Heart right ventricle (tissue), 16 donors: Measurements from ENCODE around the gene PRR7. TPM values are rescaled to one million over a fixed set of nuclear protein-coding genes. Genes with fewer than 3 reads are reported as not detected.
A peak's percentile ranks its signal among the peaks of the same experiment; 100 is the strongest.

Experiments used
- ATAC-seq, 8 donors: fragments of 200-7000 bp; cut with Tn5 transposase; one replicate each; pipeline ENCODE4 v1.9.1; 2020; ENCODE audit warnings: mild to moderate bottlenecking in 8 of 8, moderate library complexity in 8 of 8, moderate number of reproducible peaks in 1 of 8
- DNase-seq, 2 donors: peaks; one replicate each; pipeline ENCODE4 v3.0.0-alpha.2; 2020
- H3K27ac ChIP-seq, 10 donors: fragments of 200-600 bp; sonication (generic) in 2 of 10; one replicate each; pipeline versions ENCODE4 v1.5.0 to v1.8.0; 2020 to 2022; ENCODE audit warnings: mild to moderate bottlenecking in 3 of 10
- H3K27me3 ChIP-seq, 7 donors: fragments of 200-600 bp; one replicate each; pipeline ENCODE4 v1.8.0; 2021 to 2022; ENCODE audit warnings: mild to moderate bottlenecking in 2 of 7
- H3K36me3 ChIP-seq, 9 donors: fragments of 200-600 bp; sonication (generic) in 1 of 9; one replicate each; pipeline versions ENCODE4 v1.5.0 to v1.8.0; 2020 to 2022; ENCODE audit warnings: mild to moderate bottlenecking in 2 of 9
- H3K4me1 ChIP-seq, 9 donors: fragments of 200-600 bp; sonication (generic) in 1 of 9; one replicate each; pipeline versions ENCODE4 v1.5.0 to v1.8.0; 2020 to 2022; ENCODE audit warnings: mild to moderate bottlenecking in 4 of 9
- H3K4me3 ChIP-seq, 10 donors: fragments of 200-600 bp; sonication (generic) in 2 of 10; one replicate each; pipeline versions ENCODE4 v1.5.0 to v1.8.0; 2020 to 2022; ENCODE audit warnings: mild to moderate bottlenecking in 7 of 10, moderate library complexity in 2 of 10
- H3K9me3 ChIP-seq, 11 donors: fragments of 200-600 bp in 10 of 11; sonication (generic) in 2 of 11; one replicate each; pipeline versions ENCODE4 v1.5.0 to v1.8.0; 2013 to 2022; ENCODE audit warnings: mild to moderate bottlenecking in 2 of 11, control low read depth in 1 of 11, moderate library complexity in 1 of 11
- CTCF ChIP-seq, 9 donors: fragments of 200-600 bp; sonication (generic) in 2 of 9; IDR thresholded peaks; one replicate each; pipeline versions ENCODE4 v1.5.0 to v1.8.0; 2021 to 2022; ENCODE audit warnings: antibody characterized with exemption in 9 of 9, mild to moderate bottlenecking in 5 of 9, moderate library complexity in 1 of 9
- whole genome bisulfite sequencing, 2 donors: extraction: QIAGEN DNeasy Blood & Tissue Kit; methylation state at CpG; one replicate each; pipeline ENCODE4 v1.1.7; 2013; ENCODE audit warnings: inconsistent platforms in 1 of 2; 5-methylcytosine and 5-hydroxymethylcytosine counted together
- intact Hi-C, 10 donors: fragments of 100-400 bp; cut with DNase I; formaldehyde crosslinking; loops; one replicate each; pipeline versions ENCODE4 v1.11.1 to v1.14.2; 2022
- polyA plus RNA-seq, 2 donors: library from polyadenylated mRNA; stranded (reverse); fragments of 200-250 nt; gene quantifications; one replicate each; pipeline ENCODE4 v1.2.3, GENCODE V29; 2013
- total RNA-seq, 10 donors: library from RNA; stranded (reverse); fragmentation: NEBNext Ultra II Directional in 3 of 10; extraction: Animal tissue kit (Norgen Biotek cat#: 25700) in 3 of 10; gene quantifications; one replicate each; pipeline versions ENCODE4 v1.2.1 to v1.2.4, GENCODE V29; 2021 to 2023
- donor health status: Arrhythmogenic right ventricular cardiomyopathy.
- donor health status: ischemic (EF 13 %, LVEDD 7.1; RV severe dilation, severe dysfunction).
- donor health status: healthy with polysubstance abuse.
- donor health status: DM: no; HTN: yes; CAD: no.
- donor health status: DM: no; HTN: no; CAD: no.
- donor health status: ischemic (EF 25% LVEDD 6.9; RV normal size, moderate dysfunction).
- donor health status: ischemic (EF 25% LVEDD 5.7; RV mildly dilated, moderate dysfunction).
- donor health status: healthy.
- donor health status: DM: yes; HTN: yes; CAD: no.
- donor health status: Ischemic cardiomyopathy.
- donor health status: ischemic (EF 35%, LVEDD 5.7; RV mildly dilated, moderate dysfunction).
- donor health status: nonischemic (EF 11% LVEDD 7.7; RV severe dilation, severe dysfunction).
- donor health status: DM: yes; HTN: yes; CAD: no.
- donor health status: PGD.
- donor health status: ischemic (EF 29% LVEDD 5.4; RV normal size, mild dysfunction).
- donor health status: nonischemic (EF 23%, LVEDD 6.1; RV moderate dilation, normal function).

PRR7 gene
- total and polyA plus RNA-seq, 12 donors, result 0.97 to 2.9 (median 2.0) TPM

GRCh38 chr5:177470759-177471536 is 24.3 kb downstream of the PRR7 start:
- ATAC-seq, result no peak
- DNase-seq, result no peak
- intact Hi-C loops, result no loop called here
- peak overlapping the region in 3 of 10 donors; percentile 54 to 71 (median 69) for H3K4me3 ChIP-seq
- peaks cover 0 to 25% (median 14%) of the 10 kb centered on the region in 9 donors for H3K36me3 ChIP-seq
- no peak for TF ChIP-seq CTCF (IDR thresholded peaks at IDR 0.05)
- peak overlapping the region; percentile 12 to 93 (median 86) for H3K27ac ChIP-seq
- no peaks in the 10 kb centered on the region for H3K9me3 ChIP-seq
- WGBS, 2 donors, result 83 to 86% methylated on average over 10 of the region's 10 CpGs
- peaks cover 26 to 56% (median 45%) of the 10 kb centered on the region in 9 donors for H3K4me1 ChIP-seq
- H3K27me3 ChIP-seq, result peaks cover 0 to 47% (median 14%) of the 10 kb centered on the region in 7 donors

- intact Hi-C loops, result no loop called here
- peaks cover 26 to 62% (median 45%) of the 10 kb centered on the region in 9 donors for H3K4me1 ChIP-seq
These were observed 25.2 kb downstream of the PRR7 start for GRCh38 chr5:177471610-177472356.

GRCh38 chr5:177472460-177473442 is 26.1 kb downstream of the PRR7 start:
- Histone ChIP-seq H3K9me3 (no peaks in the 10 kb centered on the region), H3K4me1 (peaks cover 26 to 64% (median 45%) of the 10 kb centered on the region in 9 donors), H3K4me3 (peak overlapping the region; percentile 54 to 85 (median 70)), H3K27ac (peak overlapping the region; percentile 78 to 93 (median 86)), H3K36me3 (peaks cover 0 to 7% (median 0%) of the 10 kb centered on the region in 9 donors), H3K27me3 (peaks cover 0 to 47% (median 14%) of the 10 kb centered on the region in 7 donors)
- intact Hi-C loops, result no loop called here
- 2 to 5% methylated on average over 44 to 91 of the region's 93 CpGs for WGBS, 2 donors
- peak in 1 of 9 donors; percentile 14 for TF ChIP-seq CTCF (IDR thresholded peaks at IDR 0.05)
- ATAC-seq, result peak; percentile 5 to 36 (median 18)
- DNase-seq, result no peak

More at GRCh38 chr5:177471610-177472356, 25.2 kb downstream of the PRR7 start:
- Histone ChIP-seq H3K27me3 (peaks cover 0 to 47% (median 14%) of the 10 kb centered on the region in 7 donors), H3K4me3 (peak overlapping the region; percentile 54 to 85 (median 70)), H3K36me3 (peaks cover 0 to 17% (median 5%) of the 10 kb centered on the region in 9 donors), H3K27ac (peak overlapping the region; percentile 78 to 93 (median 86)), H3K9me3 (no peaks in the 10 kb centered on the region)
- no peak for TF ChIP-seq CTCF (IDR thresholded peaks at IDR 0.05)
- DNase-seq (peak; percentile 62 to 77), ATAC-seq (peak; percentile 44 to 76 (median 60))
- WGBS, 2 donors, result 48 to 58% methylated on average over 14 of the region's 14 CpGs
